Limb (tissue), 2 donors: ENCODE measurements around the gene SYNE2.

ENCODE experiments used
- DNase-seq, 2 donors: peaks; one replicate each; pipeline ENCODE4 v3.0.0-alpha.2; 2016; ENCODE audit errors: extremely low spot score in 2 of 2

SYNE2 gene

DNA sequence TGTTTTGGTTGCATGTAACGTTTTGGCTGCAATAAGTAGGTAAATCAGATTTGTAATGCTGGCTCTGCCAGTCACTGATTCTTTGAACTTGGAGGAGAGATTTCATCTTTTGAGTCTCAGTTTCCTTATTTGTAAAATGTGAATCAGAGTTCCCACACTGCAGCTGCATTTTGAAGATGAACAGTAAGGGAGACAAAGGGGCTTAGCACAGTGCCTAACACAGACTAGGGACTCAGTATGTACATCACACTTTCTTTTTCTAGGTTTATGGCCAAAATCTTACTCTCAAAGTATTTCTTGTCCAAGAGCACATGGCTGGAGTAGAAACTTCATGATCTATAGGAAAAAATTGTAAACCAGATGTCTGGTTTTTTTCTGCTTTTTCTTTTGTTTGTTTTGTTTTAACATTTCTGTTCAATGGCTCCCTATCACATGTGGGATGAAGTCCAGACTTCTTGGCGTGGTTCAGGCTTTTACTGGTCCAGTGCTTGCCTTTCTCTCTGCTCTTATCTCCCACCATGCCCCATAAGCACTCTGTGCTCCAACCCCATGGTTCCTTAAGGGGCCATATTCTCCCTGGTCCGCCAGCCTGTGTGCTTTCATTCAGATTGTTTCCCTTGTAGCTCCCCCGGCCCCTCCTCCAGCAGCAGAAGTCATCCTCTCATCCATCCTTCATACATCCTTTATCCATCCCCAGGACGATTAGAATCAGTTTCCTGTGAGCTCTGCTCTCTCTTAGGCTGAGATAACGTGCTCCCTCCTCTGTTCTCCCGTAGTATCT, 58.0 kb downstream of the SYNE2 start:
- no peak for DNase-seq

DNA sequence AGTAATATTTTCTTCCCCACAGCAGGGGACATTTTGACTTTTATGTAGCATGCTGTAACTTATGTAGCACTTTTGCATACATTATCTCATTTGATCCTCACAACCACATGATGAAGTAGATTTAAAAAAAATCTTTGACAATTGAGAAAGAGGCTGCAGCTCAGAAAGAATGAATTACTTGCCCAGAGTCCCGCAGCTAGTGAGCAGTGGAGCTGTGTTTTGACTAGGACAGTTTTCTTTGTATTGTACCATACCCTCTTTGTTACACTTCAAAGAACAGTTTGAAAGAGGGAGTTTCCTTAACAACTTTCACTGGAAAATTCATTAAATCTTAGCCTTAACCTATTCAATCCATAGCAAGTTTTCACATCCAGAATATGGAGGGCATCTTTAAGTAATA, 58.6 kb downstream of the SYNE2 start:
- no peak for DNase-seq

DNA sequence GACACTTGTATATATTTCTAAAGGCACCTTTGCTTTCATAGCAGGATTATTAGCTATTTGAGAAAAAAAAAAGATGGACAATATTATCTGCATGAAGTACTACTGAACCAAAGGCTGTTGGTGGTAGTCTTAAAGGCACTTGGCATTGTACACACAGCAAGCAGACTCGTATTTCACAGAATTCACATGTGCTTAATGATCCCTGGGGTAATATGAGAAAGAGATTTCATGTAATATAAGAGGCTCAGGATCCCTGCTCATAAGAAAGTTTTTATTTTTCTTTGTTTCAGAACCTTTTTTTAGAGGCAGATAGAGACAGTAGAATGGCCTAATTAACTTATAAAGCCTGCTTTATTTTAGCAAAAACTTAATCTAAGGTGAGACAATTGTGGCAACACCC, 59.5 kb downstream of the SYNE2 start:
- no peak for DNase-seq

DNA sequence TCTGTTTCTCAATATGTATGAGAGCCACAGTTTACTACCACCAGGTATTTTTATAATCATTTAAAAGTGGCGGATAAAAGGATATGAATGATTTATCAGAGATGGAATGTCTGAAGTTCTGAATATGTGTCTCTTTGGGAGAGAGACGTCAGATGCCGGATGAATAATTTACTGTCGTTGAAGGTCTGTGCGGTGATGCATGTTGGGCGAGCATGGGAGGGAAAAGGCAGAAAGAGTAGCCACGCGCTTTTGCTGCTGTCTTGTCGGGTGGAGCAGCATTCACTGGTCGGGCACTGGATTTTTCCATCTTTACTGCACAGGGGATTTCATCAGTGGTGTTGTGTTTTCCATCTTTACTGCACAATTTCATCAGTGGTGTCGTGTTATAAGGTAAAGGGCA, 65.6 kb downstream of the SYNE2 start:
- no peak for DNase-seq

DNA sequence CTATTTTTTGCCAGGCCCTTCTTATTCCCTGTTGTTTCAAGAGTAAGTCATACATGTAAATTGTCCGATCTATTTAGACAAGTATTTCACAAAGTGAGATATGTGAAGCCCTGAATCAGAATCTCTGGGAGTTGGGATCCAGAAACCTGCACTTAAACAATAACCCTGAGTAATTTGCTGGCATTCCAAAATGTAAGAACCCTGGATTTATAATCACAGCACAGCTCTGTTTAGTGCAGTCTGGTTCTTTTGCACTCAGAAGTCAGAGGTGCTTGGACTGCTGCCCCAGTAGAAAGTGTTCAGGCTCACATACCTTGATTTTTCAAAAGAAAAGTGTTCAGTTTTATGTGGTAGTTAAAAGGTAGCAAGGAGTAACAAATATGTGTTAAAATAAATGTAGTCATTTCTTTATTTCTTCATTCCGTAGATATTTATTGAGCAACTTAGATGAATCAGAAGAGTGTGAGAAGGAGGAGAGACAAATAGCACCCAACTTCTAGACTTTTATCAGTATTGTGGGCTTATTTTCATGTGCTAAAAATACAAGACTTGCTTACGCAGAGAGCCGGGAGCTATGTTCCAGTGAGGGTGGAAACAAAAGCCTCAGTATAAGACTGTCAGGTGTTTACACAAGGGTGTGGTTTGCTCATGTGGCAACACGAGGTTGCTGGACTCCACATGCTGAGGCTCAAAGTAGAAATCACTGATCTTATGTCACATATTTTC, 70.1 kb downstream of the SYNE2 start:
- no peak for DNase-seq

DNA sequence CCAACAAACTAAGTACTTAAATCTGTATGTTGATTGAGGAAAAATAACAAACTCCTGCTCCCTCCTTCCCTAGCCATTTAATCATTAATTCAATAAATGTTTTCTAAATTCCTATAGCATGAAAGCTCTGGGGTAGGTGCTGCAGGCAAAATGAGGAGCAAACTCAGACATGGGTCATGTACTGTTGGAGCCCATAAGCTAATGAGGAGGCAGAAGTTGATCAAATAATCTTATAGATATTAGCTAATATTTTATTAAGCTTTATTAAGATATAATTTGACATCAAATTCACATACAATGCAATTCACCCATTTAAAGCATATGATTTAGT, 70.6 kb downstream of the SYNE2 start:
- DNase-seq = no peak

DNA sequence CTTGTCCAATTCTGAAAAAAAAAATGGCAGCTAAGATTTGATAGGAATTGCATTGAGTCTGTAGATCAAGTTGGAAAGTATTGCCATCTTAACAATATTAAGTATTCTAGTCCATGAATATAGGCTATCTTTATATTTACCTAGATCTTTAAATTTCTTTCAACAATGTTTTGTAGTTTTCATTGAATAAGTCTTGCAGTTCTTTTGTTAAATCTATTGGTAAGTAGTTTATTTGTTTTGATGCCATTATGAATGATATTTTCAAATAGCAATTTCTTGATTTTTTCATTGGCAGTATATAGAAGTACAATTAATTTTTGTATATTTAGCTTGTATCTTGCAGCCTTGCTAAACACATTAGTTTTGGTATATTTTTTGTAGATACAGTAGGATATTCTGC, 71.6 kb downstream of the SYNE2 start:
- DNase-seq = no peak

DNA sequence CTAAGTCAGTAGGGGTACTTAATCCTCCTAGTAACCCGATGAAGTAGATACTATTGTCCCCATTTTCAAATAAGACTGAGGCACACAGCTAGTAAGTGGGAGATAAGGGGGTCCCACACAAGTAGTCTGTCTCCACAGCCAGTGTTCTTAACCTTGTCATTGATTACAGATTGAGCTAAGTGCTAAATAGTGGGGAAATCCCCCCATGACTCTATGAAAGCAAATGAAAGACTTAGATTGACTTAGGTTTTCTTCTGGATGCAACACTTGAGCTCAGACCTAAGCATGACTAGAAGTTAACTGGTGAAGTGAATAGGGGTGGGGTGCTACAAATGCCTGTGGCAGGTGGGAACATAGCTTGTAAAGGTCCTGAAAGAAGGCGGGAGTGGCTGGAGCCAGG, 73.8 kb downstream of the SYNE2 start:
- DNase-seq = no peak

DNA sequence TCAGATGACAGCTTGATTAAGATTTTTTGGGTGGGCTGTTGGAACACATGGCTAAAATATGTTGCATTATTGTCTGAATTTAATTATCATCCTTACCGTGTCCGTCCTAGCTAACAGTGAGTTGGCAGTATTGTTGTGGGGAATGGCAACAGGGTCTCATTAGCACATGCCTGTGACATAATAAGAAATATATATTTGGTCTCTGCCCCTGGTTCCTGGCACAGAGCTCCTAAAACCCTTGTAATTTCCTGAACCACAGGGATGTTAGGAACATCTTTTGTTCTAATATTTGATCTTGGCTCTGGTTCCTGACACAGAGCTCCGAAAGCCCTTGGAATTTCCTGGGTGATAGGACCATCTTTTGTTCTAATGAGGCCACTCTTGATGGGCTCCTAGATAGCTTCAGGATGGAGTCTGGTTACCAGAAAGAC, 76.0 kb downstream of the SYNE2 start:
- no peak for DNase-seq

DNA sequence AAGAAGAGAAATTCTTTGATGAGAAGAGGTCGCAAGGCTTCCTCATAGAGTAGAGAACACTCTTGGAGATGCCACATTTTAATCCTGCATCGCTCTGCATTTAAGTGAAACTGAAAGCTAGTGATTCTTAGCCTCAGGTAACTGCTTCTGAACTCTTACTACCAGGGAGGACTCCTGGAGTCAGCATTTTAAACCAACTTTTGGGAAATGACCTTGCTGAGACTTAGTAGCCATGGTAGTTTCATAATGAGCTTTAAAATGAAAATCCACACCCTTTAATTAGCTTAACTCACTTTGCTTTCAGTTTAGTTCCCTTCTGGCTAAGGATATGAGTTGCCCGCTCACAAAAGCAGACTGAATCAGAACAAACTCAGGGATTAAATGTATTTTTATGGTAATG, 80.3 kb downstream of the SYNE2 start:
- DNase-seq = no peak

DNA sequence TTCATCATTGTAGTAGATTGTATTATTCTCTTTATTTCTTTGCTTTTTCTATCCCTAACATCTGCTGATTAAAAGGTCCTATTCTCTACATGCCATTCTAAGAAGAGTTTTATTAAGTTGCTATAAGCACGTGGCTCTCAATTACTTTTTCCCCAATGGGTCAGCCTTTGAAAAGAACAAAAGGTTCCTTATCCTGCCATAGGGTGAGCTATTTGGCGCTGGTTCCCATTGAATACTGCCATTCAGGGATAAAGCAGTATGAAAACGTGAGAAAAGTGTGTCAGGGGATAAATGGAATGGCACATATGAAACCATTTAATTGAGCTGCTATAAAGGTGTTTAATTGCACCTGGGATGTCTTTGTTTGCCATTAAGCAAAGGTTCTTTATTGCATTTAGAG, 80.9 kb downstream of the SYNE2 start:
- no peak for DNase-seq

DNA sequence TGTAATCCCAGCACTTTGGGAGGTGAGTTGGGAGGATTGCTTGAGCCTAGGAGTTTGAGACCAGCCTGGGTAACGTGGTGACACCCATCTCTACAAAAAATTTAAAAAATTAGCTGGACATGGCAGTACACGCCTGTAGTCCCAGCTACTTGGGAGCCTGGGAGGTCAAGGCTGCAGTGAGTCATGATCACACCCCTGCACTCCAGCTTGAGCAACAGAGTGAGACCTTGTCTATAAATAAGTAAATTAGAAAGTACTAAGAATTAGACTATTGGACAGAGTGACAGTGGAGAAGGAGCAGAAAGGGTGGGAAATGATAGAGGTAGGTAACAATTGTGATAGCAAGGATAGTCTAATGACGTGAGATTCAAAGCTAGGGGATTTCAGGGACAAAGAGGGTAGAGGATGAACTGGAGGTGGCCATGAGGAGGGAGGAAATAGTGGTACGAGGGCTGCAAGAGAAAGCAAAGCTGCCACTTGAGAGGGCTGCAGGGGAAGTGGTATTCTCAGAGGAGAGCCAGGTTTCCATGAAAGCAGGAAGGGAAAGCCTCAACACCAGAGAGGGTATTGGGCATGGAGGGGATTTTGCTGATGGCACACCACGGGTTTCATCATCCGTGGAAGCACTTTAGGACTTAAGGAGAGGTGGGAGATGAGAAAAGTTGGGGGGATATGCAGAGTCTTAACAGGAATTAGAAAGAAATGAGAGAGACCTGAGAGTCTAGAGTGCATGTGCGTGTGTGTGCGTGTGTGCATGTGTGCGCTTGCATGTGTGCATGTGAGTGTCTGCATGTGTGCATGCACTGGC, 85.6 kb downstream of the SYNE2 start:
- no peak for DNase-seq

DNA sequence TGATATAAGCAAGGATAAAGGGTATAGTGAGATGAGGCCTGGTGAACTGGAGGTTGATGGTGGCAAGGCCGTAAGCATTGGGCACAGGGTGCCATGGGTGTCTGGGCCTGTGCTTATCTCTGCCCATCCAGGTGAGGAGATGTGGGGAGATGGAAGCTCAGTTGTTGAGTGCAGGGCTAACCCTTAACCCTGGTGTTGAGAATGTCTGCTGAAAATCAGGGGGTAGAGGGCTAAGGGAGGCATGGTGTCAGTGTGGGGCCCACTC, 86.1 kb downstream of the SYNE2 start:
- no peak for DNase-seq

DNA sequence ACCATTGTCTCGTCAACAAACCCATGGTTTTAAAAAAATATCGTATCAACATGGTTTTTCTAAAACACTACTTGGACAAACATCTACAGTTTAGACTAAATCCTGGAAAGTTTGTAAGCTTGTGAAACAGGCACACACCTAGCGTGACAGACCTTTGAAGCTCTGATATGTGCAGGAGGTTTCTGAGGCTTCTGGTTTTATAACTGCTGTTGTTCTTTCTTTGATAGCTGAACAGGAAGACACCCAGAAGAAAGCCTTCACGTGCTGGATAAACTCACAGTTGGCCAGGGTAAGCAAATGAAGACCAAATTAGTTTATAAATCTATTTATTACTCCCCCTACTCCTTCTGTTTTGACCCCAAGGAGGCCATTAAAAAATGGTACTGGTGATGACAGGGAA, 87.6 kb downstream of the SYNE2 start:
- no peak for DNase-seq

DNA sequence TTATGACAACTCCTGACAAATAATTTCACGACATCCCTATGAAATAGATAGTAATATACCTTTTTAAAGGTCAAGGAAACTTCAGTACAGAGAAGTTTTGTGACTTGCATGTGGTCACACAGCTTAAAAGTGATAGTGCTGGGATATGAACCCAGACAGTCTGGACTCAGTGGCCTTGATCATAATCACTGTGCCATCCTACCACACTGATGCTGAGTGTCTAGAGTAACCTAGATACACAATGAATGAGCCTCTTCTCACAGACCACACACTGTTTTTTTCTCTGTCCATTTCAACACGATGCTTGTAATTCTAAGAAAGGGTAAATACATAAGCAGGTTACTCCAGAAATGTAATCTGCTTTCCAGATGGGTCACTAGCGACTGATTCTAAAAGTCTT, 88.2 kb downstream of the SYNE2 start:
- DNase-seq = no peak

DNA sequence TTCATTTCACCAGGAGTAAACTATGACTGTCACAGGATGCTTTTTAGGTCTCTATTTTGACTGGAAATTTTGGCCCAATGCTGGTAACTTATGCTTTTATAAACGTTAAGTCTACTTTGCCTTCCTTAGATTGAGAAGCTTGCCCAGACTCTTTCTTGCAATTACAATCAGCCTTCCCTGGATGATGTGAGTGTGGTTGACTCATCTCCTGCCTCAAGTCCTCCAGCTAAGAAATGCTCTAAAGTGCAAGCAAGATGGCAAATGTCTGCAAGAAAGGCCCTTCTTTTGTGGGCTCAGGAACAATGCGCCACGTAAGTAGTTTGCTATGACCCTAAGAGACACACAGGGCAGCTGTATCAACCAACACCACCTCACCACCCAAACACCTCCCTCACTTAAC, 96.9 kb downstream of the SYNE2 start:
- no peak for DNase-seq

DNA sequence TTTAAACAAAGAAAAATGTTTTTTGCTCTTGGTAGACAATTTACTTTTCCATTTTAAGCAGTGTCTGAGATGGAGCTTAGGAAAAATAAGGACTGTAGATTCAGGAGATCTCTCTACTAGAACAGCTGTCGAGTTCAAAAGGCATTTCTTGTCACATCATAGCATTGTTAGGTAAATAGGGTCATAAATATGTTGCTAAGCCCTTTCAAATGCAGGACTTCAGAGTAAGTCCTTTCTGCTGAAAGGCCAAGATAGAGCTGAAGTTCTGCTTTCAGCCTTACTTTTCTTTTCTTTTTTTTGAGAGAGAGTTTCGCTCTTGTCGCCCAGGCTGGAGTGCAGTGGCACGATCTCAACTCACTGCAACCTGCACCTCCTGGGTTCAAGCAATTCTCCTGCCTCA, 98.2 kb downstream of the SYNE2 start:
- DNase-seq = no peak

DNA sequence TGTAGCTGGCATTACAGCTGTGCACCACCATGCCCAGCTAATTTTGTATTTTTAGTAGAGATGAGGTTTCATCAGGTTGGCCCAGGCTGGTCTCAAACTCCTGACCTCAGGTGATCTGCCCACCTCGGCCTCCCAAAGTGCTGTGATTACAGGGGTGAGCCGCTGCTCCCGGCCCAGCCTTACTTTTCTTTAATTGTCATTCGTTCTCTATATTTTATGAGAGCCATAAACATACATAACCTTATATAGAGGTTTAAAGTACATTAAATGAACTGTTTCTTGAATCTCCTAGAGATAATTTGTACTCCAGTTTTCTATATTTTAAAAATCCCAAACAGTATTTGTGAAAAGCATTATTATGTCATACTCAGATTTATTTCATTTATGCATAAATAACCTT, 98.6 kb downstream of the SYNE2 start:
- DNase-seq = no peak

DNA sequence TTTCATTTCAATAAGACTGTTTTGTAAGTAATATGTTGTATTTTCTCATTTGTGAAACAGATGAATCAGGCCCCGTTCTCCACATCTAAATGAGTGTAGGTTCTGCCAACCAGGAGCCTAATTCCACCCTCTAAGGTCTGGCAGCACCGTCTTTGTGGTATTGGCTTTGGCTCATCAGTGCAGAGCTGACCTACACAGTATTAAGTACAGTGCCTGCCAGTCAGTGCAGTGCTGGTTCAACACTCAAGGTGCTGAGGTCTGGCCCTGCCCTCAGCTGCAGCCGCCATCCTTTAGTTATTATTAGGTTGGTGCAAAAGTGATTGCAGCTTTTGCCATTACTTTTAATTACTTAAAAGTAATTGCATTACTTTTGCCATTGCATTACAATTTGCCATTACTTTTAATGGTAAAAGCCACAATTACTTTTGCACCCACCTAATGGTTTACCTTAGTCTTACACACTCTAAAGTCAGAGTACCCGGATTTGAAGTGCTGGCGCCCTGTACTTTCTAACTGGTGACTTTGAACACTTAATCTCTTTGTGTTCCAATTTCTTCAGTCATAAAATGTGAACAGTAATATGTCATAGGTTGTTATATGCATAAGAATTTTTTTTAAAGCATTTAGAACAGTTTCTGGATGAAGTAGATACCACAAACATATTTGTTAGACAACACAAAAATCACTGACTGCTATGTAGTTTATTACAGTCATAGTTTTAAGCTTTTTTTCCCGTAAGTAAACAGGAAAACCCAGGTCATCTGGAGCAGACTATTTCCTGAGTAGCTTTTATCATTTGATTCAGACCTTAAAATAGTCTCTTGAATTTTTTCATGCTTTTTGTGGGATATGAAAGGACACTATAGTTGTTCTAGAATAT, 99.5 kb downstream of the SYNE2 start:
- no peak for DNase-seq

DNA sequence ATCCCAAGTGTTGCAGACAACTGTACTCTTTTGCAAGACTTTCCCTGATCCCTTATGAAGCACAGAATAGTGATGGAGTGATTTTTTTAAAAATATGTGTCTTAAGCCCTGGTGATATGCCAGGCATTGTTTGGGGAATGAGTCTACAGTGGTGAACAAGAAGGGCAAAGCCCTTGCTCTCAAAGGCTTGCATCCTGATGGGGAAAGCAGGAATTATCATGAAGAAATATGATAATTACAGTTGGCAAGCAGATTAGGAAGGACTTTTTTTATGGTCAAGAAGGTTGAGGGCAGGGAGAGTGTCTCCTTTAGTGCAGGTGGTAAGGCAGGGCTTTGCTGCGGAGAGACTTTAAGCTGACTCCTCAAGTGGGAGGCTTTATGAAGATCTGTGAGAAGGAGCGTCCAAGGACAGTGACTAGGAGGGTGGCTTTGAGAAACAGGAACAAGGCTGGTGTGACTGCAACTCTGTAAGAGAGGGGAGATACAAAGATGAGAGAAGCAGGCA, 100.2 kb downstream of the SYNE2 start:
- no peak for DNase-seq

DNA sequence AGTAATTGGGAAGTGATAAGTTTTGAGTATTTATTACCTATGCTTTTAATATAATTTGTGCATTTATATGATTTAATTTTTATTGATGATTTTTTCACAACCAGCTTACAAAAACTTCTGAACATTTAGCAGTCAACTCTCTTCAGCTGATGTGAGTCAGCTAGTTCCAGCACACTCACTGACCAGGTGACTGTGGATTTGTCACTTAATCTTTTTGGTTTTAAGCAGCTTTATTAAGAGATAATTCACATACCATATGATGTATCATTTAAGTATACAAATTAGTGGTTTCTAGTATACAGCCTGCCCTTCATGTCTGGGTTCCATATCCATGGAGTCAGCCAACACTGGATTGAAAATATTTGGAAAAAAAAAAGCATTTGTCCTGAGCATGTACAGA, 103.5 kb downstream of the SYNE2 start:
- DNase-seq = no peak
